SKM-1 treated with dmso at 0.1 percent for 144 hours (cell line): ENCODE data around the gene ASPDH.
"Not testable (repeated sequence)": the region's sequence is repeated elsewhere in the genome, so short reads cannot be mapped to it uniquely, and the experiment has no call there.

Experiments
- DNase-seq: peaks from one replicate; lab custom pipeline; 2025; ENCODE audit not compliant: unreplicated experiment; lab: John Stamatoyannopoulos, UW

The ASPDH gene

DNA sequence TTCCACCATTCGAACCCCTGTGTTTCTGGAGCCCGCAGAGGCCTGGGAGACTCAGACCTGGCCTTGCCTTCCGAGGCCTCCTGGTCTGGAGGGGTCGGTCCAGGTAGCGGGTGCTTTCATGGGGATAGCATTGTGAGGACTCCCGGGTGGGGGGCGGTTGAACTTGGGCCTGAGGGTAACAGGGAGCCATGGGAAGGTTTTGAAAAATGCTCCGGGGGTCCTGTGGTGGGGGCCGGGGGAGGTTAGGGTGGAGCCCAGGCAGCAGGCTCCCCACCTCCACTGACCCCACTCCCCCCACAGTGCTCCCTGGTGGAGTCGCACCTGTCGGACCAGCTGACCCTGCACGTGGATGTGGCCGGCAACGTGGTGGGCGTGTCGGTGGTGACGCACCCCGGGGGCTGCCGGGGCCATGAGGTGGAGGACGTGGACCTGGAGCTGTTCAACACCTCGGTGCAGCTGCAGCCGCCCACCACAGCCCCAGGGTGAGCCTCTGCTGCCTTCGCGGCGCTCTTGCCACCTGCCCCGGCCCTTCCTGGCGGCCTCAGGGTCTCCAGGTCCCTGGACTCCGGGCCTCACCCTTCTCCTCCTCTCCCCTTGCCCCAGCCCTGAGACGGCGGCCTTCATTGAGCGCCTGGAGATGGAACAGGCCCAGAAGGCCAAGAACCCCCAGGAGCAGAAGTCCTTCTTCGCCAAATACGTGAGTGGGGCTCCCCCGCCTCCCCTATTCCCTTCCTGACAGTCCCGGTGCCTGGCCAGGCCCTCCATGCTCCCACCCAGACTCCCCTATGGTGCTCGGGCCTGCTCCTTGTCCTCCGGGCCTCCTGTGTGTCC lies 33.2 kb downstream of the ASPDH start:
- DNase-seq: no peak

DNA sequence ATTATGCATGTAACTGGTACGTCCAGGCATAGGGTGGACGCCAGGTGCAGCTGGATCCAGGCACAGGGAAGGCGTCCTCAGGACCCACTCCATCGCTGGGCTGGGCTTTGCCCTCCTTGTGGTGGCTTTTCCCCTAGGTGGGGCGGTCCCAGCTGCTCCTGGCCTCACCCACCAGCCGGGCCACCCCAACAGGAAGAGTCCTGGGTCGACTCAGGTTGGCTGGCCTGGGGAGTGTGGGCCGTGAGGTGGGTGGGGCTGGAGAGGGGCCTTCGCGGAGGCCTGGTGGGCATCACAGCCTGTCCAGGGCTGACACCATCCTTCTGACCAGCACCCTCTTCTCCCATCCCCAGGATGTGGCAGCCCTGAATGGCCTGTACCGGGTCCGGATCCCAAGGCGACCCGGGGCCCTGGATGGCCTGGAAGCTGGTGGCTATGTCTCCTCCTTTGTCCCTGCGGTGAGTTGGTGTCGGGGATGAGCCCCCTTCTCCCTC lies 33.9 kb downstream of the ASPDH start:
- DNase-seq: no peak

DNA sequence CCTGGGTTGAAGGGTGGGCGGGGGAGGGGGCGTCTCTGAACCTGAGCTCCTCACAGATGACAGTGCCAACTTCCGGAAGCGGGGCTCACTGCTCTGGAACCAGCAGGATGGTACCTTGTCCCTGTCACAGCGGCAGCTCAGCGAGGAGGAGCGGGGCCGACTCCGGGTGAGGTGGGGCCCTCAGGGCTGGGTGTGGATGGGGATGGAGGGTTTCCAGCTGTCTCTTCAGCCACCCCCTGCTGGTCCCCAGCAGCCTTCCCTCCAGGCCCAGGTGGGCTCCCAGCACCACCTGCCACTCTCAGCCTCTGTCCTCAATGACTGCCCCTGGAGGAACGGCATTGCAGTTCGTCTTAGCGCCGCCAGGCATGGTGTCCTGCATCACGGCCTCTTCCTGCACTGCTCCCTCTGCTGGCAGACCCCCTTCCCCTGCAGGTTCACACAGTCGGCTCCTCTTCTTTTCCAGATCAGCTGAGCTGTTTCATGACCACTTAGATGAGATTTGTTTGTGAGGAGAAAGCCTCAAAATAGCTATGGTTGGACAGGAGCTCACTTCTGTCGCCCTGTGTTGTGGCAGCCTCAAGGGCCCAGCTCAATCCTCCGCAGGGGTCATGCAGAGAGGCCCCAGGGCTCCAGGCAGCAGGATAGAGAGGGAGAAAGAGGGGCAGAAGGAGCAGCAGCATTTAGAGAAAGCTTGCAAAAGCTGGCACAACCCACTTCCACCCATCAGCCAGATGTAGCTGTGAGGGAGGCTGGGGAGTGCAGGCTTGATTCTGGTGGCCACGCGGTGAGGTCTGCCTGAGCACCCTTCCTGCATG lies 34.6 kb downstream of the ASPDH start:
- peak; percentile 11 for DNase-seq

DNA sequence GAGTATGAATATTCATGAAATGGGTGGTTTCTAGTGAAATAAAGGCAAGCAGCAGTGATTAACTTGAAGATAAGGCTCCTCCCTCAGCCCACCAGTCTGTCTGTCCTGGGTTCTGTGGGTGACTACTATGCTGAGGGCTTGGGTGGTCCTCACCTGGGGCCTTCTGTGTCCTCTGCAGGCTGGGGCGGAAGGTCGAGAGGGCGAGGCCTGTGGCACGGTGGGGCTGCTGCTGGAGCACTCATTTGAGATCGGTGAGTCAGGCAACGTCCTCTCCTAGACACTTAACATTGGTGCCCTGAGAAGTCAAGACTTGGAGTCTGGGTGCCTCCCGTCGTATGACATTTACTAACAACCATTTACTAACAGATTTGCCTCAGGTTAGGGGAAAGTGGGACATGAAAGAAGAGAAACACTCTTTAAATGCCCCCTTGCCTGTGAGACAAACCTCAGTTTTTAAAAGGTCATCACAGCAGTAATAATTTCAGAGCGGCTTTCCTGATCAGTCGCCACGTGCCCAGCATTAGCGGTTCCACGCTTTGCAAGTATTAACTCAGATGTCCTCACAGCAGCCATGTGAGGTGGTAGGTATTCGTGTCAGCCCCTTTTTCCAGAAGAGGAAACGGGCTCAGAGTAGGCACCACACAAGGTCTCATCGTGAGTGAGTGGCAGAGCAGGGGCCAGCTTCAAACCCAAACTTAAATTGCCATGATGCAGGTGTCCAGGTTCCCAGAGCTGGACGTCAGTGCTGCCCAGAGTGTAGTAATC lies 35.8 kb downstream of the ASPDH start:
- no peak for DNase-seq

DNA sequence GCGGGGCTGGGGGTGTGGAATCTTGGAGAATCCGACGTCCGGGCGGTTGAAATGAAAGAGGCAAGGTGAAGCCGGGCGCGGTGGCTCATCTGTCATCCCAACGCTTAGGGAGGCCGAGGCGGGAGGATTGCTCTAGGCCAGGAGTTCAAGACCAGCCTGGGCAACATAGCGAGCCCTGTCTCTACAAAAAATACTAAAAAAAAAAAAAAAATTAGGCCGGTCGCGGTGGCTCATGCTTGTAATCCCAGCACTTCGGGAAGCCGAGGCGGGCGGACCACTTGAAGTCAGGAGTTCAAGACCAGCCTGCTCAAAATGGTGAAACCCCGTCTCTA lies 36.8 kb downstream of the ASPDH start:
- DNase-seq: no peak

DNA sequence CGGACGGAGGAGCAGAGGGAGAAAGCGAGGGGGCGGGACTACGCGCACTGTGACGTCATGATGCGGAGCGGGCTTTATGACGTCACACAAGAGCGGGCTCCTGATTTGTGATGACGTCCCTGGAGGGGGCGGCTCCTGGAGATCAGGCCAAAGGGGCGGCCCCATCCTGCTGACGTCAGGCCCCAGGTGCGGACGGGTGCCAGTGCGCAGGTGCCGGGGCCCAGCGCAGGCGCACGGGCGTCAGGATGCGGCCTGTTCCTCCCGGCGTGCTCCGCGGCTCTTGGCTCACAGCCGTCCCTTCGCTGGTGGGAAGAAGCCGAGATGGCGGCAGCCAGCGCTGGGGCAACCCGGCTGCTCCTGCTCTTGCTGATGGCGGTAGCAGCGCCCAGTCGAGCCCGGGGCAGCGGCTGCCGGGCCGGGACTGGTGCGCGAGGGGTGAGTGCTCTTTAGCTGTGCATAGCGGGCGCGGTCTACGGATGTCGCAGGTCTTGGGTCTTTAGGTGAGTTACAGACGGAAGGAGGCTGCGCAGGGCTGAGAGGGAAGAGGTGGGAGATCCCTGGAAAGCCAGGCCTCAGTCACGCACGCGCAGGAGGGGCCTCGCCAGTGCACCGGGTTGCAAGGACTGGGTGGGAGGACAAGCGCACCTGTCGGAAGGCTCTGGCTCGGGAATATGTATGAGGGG lies 37.3 kb downstream of the ASPDH start, which contains the start of the genes EMC10 and GARIN5A:
Gene EMC10, plus strand, starts transcription at position 284 of the 683 bp plus-strand sequence. Its CDS starts 38 bp downstream, at position 322.
Gene GARIN5A, minus strand, starts transcription at position 625 of the 683 bp plus-strand sequence. Its CDS starts 460 bp downstream, at position 165.
- peak; percentile 36 for DNase-seq

DNA sequence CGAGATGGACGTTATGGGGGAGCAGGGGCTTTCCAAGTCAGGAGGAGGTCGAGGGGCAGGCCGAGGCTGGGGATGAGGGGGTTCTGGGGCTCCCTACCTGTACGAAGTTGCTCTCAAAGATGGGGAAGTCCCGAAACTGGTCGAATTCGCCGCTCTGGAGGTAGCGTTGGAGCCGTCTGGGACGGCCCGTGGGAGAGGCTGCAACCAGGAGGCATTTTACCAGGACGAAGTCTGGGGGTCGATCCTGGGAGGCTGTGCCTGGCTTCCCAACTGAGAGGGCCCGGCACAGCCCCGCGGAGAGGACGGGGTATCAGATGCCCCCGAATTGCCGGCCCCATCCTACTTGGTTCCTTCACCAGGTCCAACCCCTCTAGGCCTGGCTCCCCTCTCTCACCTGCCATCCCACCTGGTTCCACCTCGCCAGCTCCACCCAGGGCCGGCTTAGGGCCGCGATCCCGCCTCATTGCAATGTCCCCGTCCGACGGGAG lies 37.9 kb downstream of the ASPDH start:
- DNase-seq: no peak

DNA sequence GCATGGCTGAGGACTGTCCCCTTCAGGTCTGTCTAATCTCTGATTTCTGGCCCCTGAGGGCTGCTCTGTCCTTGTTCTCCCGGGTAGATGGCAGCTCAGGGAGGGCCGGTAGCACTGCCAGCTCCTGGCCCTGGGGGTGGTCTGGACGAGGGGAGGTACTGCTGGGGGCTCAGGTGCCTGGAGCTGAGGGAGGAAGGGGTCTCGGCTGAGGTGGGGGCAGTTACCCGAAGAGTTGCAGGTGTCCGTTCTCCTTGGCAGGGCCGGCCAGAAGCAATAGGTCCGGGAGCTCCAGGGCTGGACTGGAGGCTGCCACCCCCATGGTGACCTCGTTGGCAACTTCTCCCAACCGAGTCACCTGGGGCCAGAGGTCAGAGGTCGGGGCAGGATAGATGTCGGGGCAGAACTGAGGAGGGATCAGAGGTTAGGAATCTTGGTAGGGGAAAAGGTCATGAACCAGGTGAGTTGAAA lies 38.6 kb downstream of the ASPDH start:
- DNase-seq: no peak

DNA sequence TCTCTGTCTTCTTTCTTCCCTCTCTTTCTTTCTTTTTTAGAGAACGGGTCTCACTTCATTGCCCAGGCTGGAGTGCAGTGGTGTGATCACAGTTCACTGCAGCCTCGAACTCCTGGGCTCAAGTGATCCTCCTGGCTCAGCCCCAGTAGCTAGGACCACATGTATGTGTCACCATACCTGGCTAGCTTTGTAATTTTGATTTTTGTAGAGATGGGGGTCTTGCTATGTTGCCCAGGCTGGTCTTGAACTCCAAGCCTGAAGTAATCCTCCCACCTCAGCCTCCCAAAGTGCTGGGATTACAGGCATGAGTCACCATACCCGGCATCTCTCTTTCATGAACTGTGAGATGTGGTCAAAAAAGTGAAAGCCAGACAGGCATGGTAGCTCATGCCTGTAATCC lies 40.4 kb downstream of the ASPDH start:
- not testable (repeated sequence) for DNase-seq

DNA sequence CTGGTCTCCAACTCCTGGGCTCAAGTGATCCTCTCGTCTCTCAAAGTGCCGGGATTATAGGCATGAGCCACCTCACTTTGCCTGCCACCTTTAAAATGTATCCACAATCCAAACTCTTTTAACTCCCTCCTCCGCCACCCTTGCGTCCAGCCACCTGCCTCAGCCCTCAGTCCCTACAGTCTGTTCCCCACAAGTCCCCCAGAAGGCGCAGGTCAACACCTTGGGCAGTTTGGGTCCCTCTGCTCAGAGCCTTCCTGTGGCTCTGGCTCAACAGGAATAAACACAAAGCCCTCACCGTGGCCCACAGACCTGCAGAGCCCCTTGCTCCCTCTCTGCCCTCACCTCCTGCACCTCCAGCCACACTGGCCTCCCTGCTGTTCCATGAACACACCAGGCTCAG lies 44.9 kb downstream of the ASPDH start:
- no peak for DNase-seq

DNA sequence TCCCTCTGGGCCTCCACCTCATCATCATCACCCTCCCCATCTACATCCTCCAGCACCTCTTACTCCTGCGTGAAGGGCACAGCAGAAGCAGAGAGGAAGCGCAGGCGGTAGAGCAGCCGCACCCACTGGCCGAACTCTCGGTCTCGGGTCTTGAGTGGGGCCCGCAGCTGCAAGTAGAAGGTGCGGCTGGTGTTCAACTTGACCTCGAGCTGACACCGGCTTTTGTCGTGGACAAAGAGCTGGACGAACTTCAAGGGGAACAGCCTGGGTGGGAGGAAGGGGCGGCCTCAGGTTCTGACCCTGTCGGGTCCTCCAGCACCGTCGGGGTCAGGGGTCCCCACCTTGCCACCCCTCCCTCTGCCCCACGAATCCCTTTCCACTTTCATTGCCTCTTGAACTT lies 46.1 kb downstream of the ASPDH start:
- DNase-seq: no peak

DNA sequence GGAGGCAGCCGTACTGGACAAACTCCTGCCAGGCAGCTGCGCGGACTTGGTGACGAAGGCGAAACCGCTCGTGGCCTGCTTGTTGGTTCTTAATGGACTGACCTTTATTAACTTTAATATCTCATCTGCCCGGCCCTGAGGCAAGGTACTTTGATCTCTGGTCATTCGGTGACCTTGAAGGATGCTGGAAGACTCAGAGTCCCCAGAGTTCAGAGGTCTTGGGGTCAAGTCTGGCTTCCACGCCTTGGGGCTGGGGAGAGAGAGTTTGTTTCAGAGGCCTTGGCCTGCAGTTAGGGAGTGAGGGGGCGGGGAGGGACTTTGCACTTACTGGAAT lies 47.0 kb downstream of the ASPDH start:
- no peak for DNase-seq

DNA sequence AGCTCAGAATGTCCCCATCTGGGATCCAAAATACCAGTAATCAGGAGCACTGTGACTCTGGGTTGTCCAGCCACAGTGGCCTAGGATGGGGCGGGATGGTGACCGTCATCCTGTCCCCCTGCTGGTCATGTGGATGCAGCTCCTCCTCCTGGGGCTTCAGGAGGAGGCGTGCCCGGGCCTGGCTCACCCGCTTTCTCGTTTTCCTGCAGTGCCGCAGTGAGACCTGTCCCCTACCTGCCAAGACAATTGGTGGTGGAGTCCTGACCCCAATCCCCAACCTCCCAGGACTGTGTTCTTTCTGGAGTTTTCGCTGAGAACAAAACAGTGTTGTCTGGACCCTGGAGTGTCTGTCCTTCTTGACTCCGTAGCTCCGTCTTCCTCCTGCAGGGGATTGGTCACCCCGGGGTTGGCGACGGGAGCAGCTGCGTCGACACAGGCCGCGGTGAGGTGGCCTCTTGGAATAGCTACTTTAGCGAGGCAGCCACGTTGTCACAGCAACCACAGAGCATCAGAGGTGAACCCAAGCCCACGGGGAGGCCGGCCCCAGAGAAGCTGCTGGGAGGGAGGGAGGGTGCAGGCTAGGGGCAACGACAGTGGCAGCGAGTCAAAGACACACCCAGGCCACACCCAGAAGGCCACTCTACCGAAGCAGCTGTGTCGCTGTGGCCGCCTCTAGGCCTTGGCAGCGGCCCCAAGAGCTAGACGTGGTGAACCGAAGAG lies 47.6 kb downstream of the ASPDH start:
- DNase-seq: no peak

DNA sequence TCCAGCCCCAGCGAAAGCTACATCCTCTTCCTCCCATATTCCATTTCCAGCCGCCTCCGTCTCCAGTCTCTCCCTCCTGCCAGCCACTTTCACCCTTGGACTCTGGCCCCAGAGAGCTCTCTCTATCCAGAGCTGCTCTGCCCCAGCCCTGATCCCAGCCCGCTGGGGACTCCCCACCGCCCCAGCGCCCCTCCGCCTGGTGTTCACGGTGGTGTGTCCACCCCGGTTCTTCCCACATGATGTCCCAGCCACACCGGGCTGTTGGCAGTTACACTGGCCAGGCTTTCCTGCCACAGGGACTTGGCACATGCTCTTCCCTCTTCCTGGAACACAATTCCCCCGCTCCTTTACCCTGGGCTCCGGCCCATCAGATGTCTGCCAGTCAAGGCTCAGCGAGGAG lies 48.7 kb downstream of the ASPDH start:
- no peak for DNase-seq

DNA sequence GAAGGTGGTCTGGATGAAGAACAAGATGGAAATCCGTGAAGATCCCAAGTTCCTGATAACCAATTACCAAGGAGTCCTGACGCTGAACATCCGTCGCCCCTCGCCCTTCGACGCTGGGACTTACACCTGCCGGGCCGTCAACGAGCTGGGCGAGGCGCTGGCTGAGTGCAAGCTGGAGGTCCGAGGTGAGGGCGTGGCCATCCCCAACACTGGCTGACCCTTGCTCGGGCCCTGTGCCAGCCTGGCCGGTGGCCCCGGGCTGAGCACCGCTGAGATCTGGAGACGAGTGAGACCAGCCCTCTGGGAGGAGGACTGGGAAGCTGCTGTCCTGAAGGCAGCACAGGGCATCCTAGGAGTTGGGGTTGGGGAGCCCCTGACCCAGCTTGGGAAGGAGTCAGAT lies 49.4 kb downstream of the ASPDH start:
- DNase-seq: no peak

DNA sequence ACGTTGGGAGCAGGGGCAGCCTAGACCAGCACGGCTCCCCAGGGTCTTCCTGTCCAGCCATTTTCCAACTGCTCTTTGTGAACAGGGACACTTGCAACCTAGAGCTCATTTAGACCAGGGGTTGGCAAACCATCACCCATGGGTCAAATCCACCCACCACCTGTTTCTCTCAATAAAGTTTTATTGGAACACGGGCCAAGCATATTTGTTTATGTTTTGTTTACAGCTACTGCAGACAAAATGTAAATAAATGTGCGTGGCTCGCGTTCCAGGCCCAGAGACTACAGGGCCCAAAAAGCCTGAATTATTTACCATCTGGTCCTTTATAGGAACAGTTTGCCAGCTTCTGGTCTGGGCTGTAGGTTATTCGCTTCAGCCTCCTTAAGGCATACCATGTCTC lies 50.7 kb downstream of the ASPDH start:
- no peak for DNase-seq
